Effector memory CD8-positive, alpha-beta T cell (primary cell): Measurements from ENCODE around the gene NAV1.

Source experiments
- ATAC-seq: fragments of 150-1000 bp; cut with Tn5 transposase; replicated peaks from 2 replicates; pipeline ENCODE4 v1.10.0; 2021; ENCODE audit warnings: mild to moderate bottlenecking, moderate library complexity
- DNase-seq, 3 experiments: peaks; one replicate each; pipeline ENCODE4 v3.0.0; 2021
- H3K27ac Mint-ChIP-seq, 2 donors: one replicate each; pipeline ENCODE4 v1.8.0; 2022; ENCODE audit warnings: mild to moderate bottlenecking in 2 of 2, mixed read lengths in 2 of 2, moderate library complexity in 2 of 2
- H3K27me3 Mint-ChIP-seq, 2 donors: one replicate each; pipeline ENCODE4 v1.8.0; 2022; ENCODE audit warnings: mixed read lengths in 2 of 2
- H3K36me3 Mint-ChIP-seq: one replicate; pipeline ENCODE4 v1.8.0; 2022; ENCODE audit warnings: mild to moderate bottlenecking, moderate library complexity, mixed read lengths; ENCODE audit not compliant: insufficient read depth
- H3K4me1 Mint-ChIP-seq, 2 donors: one replicate each; pipeline ENCODE4 v1.8.0; 2022; ENCODE audit warnings: low read depth in 2 of 2, mixed read lengths in 2 of 2
- H3K4me3 Mint-ChIP-seq, 2 donors: one replicate each; pipeline ENCODE4 v1.8.0; 2022; ENCODE audit warnings: mild to moderate bottlenecking in 2 of 2, mixed read lengths in 2 of 2, moderate library complexity in 2 of 2
- H3K9me3 Mint-ChIP-seq, 2 donors: one replicate each; pipeline ENCODE4 v1.8.0; 2022; ENCODE audit warnings: mixed read lengths in 2 of 2

Gene NAV1

GRCh38 chr1:201499191-201499590 is 39.7 kb upstream of the NAV1 start:
- H3K27ac Mint-ChIP-seq = peak overlapping the region in 1 of 2 donors; percentile 17

GRCh38 chr1:201499795-201500669 is 38.9 kb upstream of the NAV1 start:
- H3K4me1 Mint-ChIP-seq = peaks cover 11 to 21% of the 10 kb centered on the region in 2 donors
- H3K4me3 Mint-ChIP-seq = no peak overlapping the region
- no peaks in the 10 kb centered on the region for H3K9me3 Mint-ChIP-seq
- H3K36me3 Mint-ChIP-seq = peaks cover 21% of the 10 kb centered on the region
- no peaks in the 10 kb centered on the region for H3K27me3 Mint-ChIP-seq
- no peak for DNase-seq
- no peak for ATAC-seq
- H3K27ac Mint-ChIP-seq = peak overlapping the region in 1 of 2 donors; percentile 23

More at GRCh38 chr1:201499191-201499590, 39.7 kb upstream of the NAV1 start:
- no peaks in the 10 kb centered on the region for H3K9me3 Mint-ChIP-seq
- peaks cover 11 to 20% of the 10 kb centered on the region in 2 donors for H3K4me1 Mint-ChIP-seq
- DNase-seq (no peak), ATAC-seq (no peak)
- no peak overlapping the region for H3K4me3 Mint-ChIP-seq
- H3K27me3 Mint-ChIP-seq = no peaks in the 10 kb centered on the region
- peaks cover 21% of the 10 kb centered on the region for H3K36me3 Mint-ChIP-seq

DNA sequence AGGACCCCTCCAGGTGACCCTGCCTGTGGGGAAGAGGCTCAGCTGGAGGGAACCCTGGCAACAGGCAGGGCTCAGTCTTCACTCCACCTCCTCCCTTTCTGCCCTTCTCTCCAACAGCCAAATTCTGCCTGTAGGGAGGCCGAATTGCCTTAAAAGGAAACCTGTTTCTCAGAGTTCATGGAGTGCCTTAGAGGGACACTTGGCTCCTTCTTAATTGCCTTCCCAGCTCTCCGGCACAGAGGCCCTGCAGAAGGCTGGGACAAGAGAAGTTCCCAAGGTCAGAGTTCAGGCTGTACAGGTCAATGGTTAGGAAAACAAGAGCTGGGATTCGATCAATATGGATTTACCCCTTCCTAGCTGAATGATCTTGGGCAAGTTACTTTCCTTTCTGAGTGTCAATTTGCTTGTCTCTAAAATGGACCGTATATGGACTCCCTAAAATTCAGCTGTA is 38.2 kb upstream of the NAV1 start:
- Mint-ChIP-seq H3K36me3 (peaks cover 19% of the 10 kb centered on the region), H3K9me3 (no peaks in the 10 kb centered on the region), H3K4me3 (no peak overlapping the region), H3K4me1 (peaks cover 18 to 27% of the 10 kb centered on the region in 2 donors), H3K27ac (peak overlapping the region in 1 of 2 donors; percentile 23), H3K27me3 (no peaks in the 10 kb centered on the region)
- DNase-seq = no peak
- no peak for ATAC-seq

GRCh38 chr1:201501144-201501543 is 37.8 kb upstream of the NAV1 start:
- Mint-ChIP-seq H3K9me3 (no peaks in the 10 kb centered on the region), H3K27me3 (no peaks in the 10 kb centered on the region), H3K36me3 (peaks cover 16% of the 10 kb centered on the region), H3K4me1 (peaks cover 22 to 30% of the 10 kb centered on the region in 2 donors), H3K27ac (peak overlapping the region in 1 of 2 donors; percentile 23), H3K4me3 (no peak overlapping the region)
- DNase-seq (no peak), ATAC-seq (no peak)

- Mint-ChIP-seq H3K27me3 (no peaks in the 10 kb centered on the region), H3K27ac (peak overlapping the region in 1 of 2 donors; percentile 56), H3K4me1 (peaks cover 25 to 35% of the 10 kb centered on the region in 2 donors), H3K9me3 (no peaks in the 10 kb centered on the region), H3K4me3 (no peak overlapping the region), H3K36me3 (peaks cover 16% of the 10 kb centered on the region)
- DNase-seq (no peak), ATAC-seq (no peak)
Measured at GRCh38 chr1:201501812-201502510, 37.0 kb upstream of the NAV1 start.

DNA sequence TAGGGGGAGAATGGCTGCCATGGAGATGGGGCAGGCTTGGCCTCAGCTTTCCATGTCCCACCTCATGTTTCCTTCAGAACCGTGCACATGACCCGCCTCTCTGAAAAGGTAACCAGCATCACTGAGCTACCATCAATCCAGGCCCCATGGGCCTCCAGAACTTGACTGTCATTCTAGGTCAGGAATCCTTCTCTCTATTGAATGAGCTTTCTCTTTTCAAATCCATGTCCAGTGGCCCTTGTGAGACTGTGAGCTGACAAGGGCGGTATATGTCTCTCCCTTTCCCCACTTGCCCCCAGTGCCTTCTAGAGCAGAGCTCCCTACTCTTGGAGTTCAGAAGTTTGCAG is 36.4 kb upstream of the NAV1 start:
- Mint-ChIP-seq H3K9me3 (no peaks in the 10 kb centered on the region), H3K4me1 (peaks cover 27 to 38% of the 10 kb centered on the region in 2 donors), H3K27ac (peak overlapping the region in 1 of 2 donors; percentile 56), H3K36me3 (peaks cover 16% of the 10 kb centered on the region), H3K4me3 (no peak overlapping the region), H3K27me3 (no peaks in the 10 kb centered on the region)
- DNase-seq = no peak
- ATAC-seq = no peak

DNA sequence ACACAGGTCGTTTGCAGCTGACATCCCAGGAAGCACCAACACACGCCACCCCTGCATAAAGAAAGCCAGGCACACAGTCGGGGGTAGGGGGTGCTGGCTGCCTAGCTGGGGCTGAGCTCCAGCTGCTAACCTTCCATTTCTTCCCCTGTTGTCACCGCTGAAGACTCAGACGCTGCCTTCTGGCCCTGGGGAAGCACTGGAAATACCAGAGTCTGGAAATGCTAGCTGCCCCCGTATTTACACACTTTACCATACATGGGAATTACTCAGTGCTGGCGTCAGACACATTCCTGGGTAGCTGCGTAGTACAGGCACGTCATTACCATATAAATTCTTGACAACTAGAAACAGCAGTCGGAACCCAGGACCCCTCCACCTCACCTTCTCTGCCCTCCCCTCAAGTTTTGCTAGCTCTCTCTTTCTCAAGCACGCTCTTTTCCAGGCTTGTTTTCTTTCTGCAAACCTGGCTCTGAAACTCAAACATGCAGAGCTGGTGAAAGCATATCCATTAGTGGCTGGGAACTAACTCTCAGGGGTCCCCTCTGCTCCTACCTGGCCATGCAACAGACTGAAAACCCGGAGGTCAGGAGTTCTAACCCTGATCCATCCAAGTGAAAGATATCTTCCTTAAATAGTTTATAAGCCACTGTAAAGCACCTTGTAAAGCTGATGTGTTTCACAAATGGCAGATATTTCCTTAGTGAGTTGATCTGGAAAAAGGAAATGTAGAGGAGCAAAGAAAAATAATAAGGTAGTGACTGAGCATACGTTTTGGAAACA is 35.3 kb upstream of the NAV1 start:
- ATAC-seq (no peak), DNase-seq (no peak)
- Mint-ChIP-seq H3K4me1 (peaks cover 34 to 37% of the 10 kb centered on the region in 2 donors), H3K4me3 (no peak overlapping the region), H3K27ac (no peak overlapping the region), H3K9me3 (no peaks in the 10 kb centered on the region), H3K36me3 (peaks cover 12% of the 10 kb centered on the region), H3K27me3 (no peaks in the 10 kb centered on the region)

- ATAC-seq = no peak
- Mint-ChIP-seq H3K36me3 (peaks cover 12% of the 10 kb centered on the region), H3K9me3 (no peaks in the 10 kb centered on the region), H3K27ac (no peak overlapping the region), H3K27me3 (no peaks in the 10 kb centered on the region), H3K4me3 (no peak overlapping the region), H3K4me1 (peaks cover 34 to 37% of the 10 kb centered on the region in 2 donors)
- DNase-seq = no peak
Measured at GRCh38 chr1:201504179-201504631, 34.7 kb upstream of the NAV1 start.

DNA sequence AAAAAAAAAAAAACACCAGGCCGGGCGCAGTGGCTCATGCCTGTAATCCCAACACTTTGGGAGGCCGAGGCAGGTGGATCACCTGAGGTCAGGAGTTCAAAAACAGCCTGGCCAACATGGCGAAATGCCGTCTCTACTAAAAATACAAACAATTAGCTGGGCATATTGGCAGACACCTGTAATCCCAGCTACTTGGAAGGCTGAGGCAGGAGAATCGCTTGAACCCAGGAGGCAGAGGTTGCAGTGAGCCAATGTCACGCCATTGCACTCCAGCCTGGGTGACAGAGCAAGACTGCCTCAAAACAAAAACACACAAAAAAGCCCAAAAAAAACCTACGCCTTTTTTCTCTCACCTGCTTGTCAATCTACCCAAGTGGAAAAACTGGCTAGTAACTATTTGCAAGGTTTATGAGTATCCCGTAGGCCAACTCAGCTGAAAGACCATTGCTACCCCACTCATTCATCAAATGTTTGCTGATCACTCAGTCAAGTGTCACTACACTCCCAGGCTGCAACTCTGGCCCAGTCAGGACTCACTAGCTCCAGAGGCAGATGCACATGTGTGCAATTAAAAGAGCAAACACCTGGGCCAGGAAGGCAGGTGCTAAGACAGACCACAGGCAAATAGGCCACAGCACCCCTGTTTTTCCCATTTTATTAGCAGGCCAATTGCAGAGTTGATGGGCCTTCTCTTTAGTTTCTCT is 34.0 kb upstream of the NAV1 start:
- no peaks in the 10 kb centered on the region for H3K27me3 Mint-ChIP-seq
- ATAC-seq (no peak), DNase-seq (no peak)
- peak overlapping the region in 1 of 2 donors; percentile 92 for H3K27ac Mint-ChIP-seq
- peaks cover 12% of the 10 kb centered on the region for H3K36me3 Mint-ChIP-seq
- H3K4me3 Mint-ChIP-seq = peak overlapping the region; percentile 89 to 90
- H3K4me1 Mint-ChIP-seq = peaks cover 30 to 37% of the 10 kb centered on the region in 2 donors
- no peaks in the 10 kb centered on the region for H3K9me3 Mint-ChIP-seq

- ATAC-seq (no peak), DNase-seq (no peak)
- H3K4me1 Mint-ChIP-seq = peaks cover 30 to 37% of the 10 kb centered on the region in 2 donors
- peak overlapping the region; percentile 89 to 90 for H3K4me3 Mint-ChIP-seq
- no peaks in the 10 kb centered on the region for H3K9me3 Mint-ChIP-seq
- H3K36me3 Mint-ChIP-seq = peaks cover 12% of the 10 kb centered on the region
- no peaks in the 10 kb centered on the region for H3K27me3 Mint-ChIP-seq
- peak overlapping the region in 1 of 2 donors; percentile 92 for H3K27ac Mint-ChIP-seq
Measured at GRCh38 chr1:201505503-201505890, 33.4 kb upstream of the NAV1 start.

GRCh38 chr1:201506092-201506491 is 32.8 kb upstream of the NAV1 start:
- H3K9me3 Mint-ChIP-seq = no peaks in the 10 kb centered on the region
- ATAC-seq (no peak), DNase-seq (no peak)
- no peaks in the 10 kb centered on the region for H3K27me3 Mint-ChIP-seq
- peak overlapping the region; percentile 91 to 92 for H3K27ac Mint-ChIP-seq
- H3K36me3 Mint-ChIP-seq = peaks cover 12% of the 10 kb centered on the region
- peaks cover 30 to 37% of the 10 kb centered on the region in 2 donors for H3K4me1 Mint-ChIP-seq
- H3K4me3 Mint-ChIP-seq = peak overlapping the region; percentile 89 to 90

GRCh38 chr1:201506557-201507359 is 32.2 kb upstream of the NAV1 start, which contains the start of gene CSRP1:
Gene CSRP1, minus strand, starts transcription at chr1:201507123. Its CDS starts 10,820 bp downstream, at chr1:201496303.
- Mint-ChIP-seq H3K4me3 (peak within 1 kb of the TSS; percentile 89 to 90), H3K27me3 (no peaks in the 10 kb centered on the region), H3K36me3 (peaks cover 12% of the 10 kb centered on the region), H3K9me3 (no peaks in the 10 kb centered on the region), H3K4me1 (peaks cover 30 to 37% of the 10 kb centered on the region in 2 donors), H3K27ac (peak within 1 kb of the TSS; percentile 91 to 92)
- DNase-seq (peak; percentile 59 to 70 (median 62)), ATAC-seq (peak; percentile 94)
